ENCODE results near the gene PLA2G4A.

The PLA2G4A gene

GRCh38 chr1:186977266-186977957 lies 148.7 kb downstream of the PLA2G4A start:
- no peak for DNase-seq (ENCODE audit: low read depth in 2 of 2)

GRCh38 chr1:186978596-186979556 lies 150.1 kb downstream of the PLA2G4A start:
- DNase-seq (ENCODE audit: low read depth in 2 of 2), result no peak

GRCh38 chr1:186980400-186980799 lies 151.7 kb downstream of the PLA2G4A start:
- DNase-seq (ENCODE audit: low read depth in 2 of 2), result no peak

GRCh38 chr1:186982116-186982515 lies 153.4 kb downstream of the PLA2G4A start:
- DNase-seq (ENCODE audit: low read depth in 2 of 2), result no peak

GRCh38 chr1:186983327-186983726 lies 154.6 kb downstream of the PLA2G4A start:
- no peak for DNase-seq (ENCODE audit: low read depth in 2 of 2)

GRCh38 chr1:186984959-186985358 lies 156.2 kb downstream of the PLA2G4A start:
- DNase-seq (ENCODE audit: low read depth in 2 of 2), result no peak

- no peak for DNase-seq (ENCODE audit: low read depth in 2 of 2)
Measured at GRCh38 chr1:186985889-186986491, 157.2 kb downstream of the PLA2G4A start.

- DNase-seq (ENCODE audit: low read depth in 2 of 2), result no peak
Measured at GRCh38 chr1:186987065-186987464, 158.3 kb downstream of the PLA2G4A start.

- no peak for DNase-seq (ENCODE audit: low read depth in 2 of 2)
Measured at GRCh38 chr1:186987769-186988168, 159.0 kb downstream of the PLA2G4A start.

GRCh38 chr1:186993996-186994395 lies 165.2 kb downstream of the PLA2G4A start:
- DNase-seq (ENCODE audit: low read depth in 2 of 2), result no peak

GRCh38 chr1:186994897-186995296 lies 166.1 kb downstream of the PLA2G4A start:
- no peak for DNase-seq (ENCODE audit: low read depth in 2 of 2)

- DNase-seq (ENCODE audit: low read depth in 2 of 2), result no peak
Measured at GRCh38 chr1:186996816-186997215, 168.1 kb downstream of the PLA2G4A start.

- DNase-seq (ENCODE audit: low read depth in 2 of 2), result no peak
Measured at GRCh38 chr1:186997877-186998276, 169.1 kb downstream of the PLA2G4A start.

- DNase-seq (ENCODE audit: low read depth in 2 of 2), result no peak
Measured at GRCh38 chr1:186999506-186999905, 170.8 kb downstream of the PLA2G4A start.

GRCh38 chr1:187001198-187001889 lies 172.6 kb downstream of the PLA2G4A start:
- DNase-seq (ENCODE audit: low read depth in 2 of 2), result no peak

GRCh38 chr1:187003353-187003752 lies 174.6 kb downstream of the PLA2G4A start:
- no peak for DNase-seq (ENCODE audit: low read depth in 2 of 2)

- DNase-seq (ENCODE audit: low read depth in 2 of 2), result no peak
Measured at GRCh38 chr1:187006896-187007295, 178.1 kb downstream of the PLA2G4A start.

- no peak for DNase-seq (ENCODE audit: low read depth in 2 of 2)
Measured at GRCh38 chr1:187009320-187009719, 180.6 kb downstream of the PLA2G4A start.

GRCh38 chr1:187010571-187011309 lies 182.0 kb downstream of the PLA2G4A start:
- DNase-seq (ENCODE audit: low read depth in 2 of 2), result no peak

GRCh38 chr1:187013582-187014200 lies 184.9 kb downstream of the PLA2G4A start:
- no peak for DNase-seq (ENCODE audit: low read depth in 2 of 2)

GRCh38 chr1:187018291-187018690 lies 189.5 kb downstream of the PLA2G4A start:
- DNase-seq (ENCODE audit: low read depth in 2 of 2), result no peak
